GM19239 (cell line): ENCODE data around the gene KLHDC1.
A peak's percentile ranks its signal among the peaks of the same experiment; 100 is the strongest.
"Not testable (repeated sequence)": the region's sequence is repeated elsewhere in the genome, so short reads cannot be mapped to it uniquely, and the experiment has no call there.

Experiments
- DNase-seq: peaks from one replicate; pipeline ENCODE4 v3.0.0; 2011; ENCODE audit warnings: low spot score; ENCODE audit not compliant: insufficient read length
- FAIRE-seq: peaks from 2 replicates; lab custom pipeline; 2011; peaks lifted over from hg19 to GRCh38; lab: Jason Lieb, UNC

Gene KLHDC1

DNA sequence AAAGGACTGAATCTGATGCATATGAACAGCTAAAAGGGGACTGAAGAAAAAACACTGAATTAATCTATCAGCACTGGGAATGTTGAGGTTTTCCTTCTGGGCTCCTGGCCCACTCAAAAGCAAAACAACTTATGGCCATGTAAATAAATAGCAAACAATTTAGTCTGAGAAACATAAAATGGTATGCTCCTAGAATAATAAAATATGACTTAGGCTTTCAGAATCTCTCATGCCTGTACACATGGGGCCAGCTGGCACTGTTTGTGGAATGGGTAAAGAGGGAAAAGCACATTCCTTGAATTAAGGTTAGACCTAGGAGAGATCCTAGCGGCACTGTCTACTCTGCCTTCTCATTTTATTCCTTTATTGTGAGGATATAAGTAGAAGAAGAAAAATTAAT is 81.2 kb downstream of the KLHDC1 start:
- no peak for DNase-seq
- peak; percentile 4 for FAIRE-seq

DNA sequence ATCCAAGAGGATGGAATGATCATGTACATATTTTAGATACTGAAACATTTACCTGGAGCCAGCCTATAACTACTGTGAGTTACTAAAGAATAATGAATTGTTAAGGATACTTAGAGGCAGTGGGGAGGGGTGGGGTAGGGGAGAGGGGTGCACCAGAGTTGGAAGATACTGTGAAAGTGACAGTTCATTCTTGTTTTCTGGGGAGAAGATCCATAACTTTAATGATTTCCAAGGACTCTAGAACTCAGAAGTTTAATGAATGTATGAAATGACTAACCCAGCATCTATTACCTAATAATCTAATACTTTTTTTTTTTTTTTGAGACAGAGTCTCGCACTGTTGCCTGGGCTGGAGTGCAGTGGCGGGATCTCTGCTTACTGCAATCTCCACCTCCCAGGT is 85.5 kb downstream of the KLHDC1 start:
- DNase-seq (no peak), FAIRE-seq (no peak)

- DNase-seq, FAIRE-seq: not testable (repeated sequence)
Observed at GRCh38 chr14:49781040-49781439, 88.1 kb downstream of the KLHDC1 start.

DNA sequence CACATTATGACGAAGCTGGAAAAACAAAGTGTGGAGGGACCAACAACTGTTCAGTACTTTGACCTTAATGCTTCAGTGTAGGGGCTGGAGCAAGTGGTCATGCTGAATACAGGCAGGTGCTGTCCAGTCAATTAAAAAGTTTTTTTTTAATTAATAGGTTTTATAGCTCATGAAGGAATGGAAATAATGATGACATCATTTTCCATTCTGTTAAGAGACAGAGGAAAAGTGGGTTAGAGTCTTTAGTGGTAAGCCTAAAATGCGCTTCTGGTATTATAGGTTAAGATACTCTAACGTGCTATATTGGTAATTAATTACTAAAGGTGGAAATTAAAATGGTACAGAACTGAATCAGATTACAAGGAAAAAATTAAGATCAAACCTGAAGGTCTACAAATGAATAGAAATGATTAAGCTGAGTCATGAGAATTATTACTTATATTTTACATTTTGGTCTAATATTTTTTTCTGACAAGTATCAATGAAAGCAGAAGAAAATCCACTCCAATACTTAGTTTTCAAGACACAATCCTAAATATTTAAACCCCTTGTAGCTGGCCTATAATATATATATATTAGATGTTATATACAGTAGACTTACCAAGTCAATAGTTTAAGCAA is 90.6 kb downstream of the KLHDC1 start:
- DNase-seq = no peak
- FAIRE-seq = no peak

DNA sequence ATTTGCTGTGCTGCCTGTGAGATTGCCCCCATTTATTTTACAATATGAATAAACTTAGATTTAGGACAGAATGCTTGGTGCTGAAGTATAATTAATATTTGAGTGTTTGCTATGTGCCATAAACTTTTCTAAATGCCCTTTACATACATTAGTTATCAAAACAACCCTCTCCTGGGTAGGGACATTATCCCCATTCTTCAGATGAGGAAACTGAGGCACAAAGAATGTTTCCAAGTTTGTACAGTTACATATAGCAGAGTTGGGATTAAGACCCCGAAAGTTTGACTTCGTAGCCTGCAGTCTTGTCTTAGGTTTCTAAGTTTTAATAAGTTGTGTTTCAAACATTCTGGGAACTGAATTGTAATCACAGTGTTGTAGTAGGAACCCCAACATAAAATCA is 93.4 kb downstream of the KLHDC1 start:
- peak; percentile 47 for FAIRE-seq
- no peak for DNase-seq

- DNase-seq (no peak), FAIRE-seq (no peak)
Observed at GRCh38 chr14:49792618-49793017, 99.7 kb downstream of the KLHDC1 start.

DNA sequence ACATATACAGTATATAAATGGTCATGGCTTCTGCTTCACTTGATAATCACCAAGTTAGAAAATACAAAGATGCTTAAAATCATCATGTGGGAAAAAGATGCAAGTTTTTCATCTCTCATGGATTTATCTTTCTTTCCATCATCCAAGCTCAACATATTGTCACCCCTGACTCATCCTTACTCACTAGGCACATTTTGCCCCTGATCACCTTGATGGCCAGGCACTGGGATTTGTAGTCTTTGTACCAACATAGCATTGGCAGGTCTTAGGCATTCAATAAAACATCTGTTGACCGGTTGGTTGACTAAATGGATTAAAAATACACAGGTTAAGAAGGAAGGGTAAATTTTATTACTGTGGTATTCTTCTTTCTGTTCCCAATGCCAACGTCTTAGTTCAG is 103.1 kb downstream of the KLHDC1 start:
- no peak for FAIRE-seq
- no peak for DNase-seq
